Subcutaneous adipose tissue (tissue), 4 donors: ENCODE data around the gene IZUMO3. TPM values are rescaled to one million over a fixed set of nuclear protein-coding genes. Genes with fewer than 3 reads are reported as not detected.

ENCODE experiments used
- total RNA-seq, 4 donors: library from RNA; depleted of rRNA; stranded (reverse); fragments of >200 nt; gene quantifications; one replicate each; pipeline ENCODE4 v1.1.0, GENCODE V29; 2016
- TF ChIP-seq, protein P1 (sequence below): fragments of 450-650 bp; IDR thresholded peaks from one replicate; pipeline ENCODE4 v1.5.1; 2016; ENCODE audit warnings: low read depth, mild to moderate bottlenecking, control low read depth, antibody characterized with exemption, moderate library complexity

Gene IZUMO3
- total RNA-seq, 4 donors from 2014 or later = not detected

DNA sequence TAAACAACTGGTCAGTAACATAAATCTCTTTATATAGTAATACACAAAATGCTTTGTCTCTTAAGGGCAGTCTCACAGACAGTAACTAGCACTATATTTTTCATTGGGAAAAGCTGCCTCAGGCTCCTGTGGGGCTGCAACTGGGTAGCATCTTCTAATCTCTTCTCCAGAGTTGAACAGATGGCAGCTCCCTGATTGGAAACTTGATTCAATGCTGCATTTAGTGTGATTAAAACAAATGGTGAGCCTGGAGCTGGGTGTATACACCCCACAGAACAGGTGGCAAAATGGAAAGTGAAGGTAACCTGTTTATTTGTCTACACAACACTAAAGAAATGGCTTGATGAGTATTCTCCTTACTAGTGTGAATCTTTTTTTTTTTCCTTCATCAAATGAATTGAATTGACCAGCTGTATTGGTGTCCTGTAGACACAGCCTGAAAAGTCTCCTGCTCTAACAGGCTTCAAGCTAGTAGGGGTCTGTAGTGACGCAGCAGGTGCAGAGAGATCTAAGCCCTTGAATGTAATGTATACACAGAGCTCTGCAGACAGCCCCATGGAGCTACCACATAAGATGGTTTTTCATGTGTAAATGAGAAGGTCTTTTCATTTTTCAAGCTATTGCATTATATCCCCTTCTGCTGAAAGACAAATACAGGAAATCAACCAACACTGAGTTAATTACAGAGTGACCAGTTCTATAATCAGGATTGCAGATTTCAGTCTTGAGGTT lies 43.3 kb downstream of the IZUMO3 start:
- TF ChIP-seq, protein P1, sequence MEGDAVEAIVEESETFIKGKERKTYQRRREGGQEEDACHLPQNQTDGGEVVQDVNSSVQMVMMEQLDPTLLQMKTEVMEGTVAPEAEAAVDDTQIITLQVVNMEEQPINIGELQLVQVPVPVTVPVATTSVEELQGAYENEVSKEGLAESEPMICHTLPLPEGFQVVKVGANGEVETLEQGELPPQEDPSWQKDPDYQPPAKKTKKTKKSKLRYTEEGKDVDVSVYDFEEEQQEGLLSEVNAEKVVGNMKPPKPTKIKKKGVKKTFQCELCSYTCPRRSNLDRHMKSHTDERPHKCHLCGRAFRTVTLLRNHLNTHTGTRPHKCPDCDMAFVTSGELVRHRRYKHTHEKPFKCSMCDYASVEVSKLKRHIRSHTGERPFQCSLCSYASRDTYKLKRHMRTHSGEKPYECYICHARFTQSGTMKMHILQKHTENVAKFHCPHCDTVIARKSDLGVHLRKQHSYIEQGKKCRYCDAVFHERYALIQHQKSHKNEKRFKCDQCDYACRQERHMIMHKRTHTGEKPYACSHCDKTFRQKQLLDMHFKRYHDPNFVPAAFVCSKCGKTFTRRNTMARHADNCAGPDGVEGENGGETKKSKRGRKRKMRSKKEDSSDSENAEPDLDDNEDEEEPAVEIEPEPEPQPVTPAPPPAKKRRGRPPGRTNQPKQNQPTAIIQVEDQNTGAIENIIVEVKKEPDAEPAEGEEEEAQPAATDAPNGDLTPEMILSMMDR = no peak

DNA sequence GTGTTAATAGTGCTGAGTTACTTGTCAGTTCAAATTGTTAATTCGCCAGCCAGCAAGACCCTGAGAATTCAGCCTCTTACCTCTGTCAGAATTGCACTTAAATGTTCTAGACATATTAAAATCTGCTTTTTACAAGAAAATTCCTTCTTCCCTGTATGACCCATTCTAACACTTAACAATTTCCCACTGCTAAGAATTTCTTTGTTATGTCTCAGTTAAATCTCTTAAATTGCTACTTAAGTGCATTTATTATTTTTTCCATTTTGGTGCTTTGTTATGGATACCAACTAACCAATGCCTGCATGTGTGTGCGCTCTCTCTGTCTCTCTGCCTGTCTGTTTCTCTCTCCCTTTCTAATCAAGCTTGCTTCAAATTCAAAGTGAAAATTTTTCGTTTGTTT lies 44.9 kb downstream of the IZUMO3 start:
- TF ChIP-seq, protein P1 = no peak

DNA sequence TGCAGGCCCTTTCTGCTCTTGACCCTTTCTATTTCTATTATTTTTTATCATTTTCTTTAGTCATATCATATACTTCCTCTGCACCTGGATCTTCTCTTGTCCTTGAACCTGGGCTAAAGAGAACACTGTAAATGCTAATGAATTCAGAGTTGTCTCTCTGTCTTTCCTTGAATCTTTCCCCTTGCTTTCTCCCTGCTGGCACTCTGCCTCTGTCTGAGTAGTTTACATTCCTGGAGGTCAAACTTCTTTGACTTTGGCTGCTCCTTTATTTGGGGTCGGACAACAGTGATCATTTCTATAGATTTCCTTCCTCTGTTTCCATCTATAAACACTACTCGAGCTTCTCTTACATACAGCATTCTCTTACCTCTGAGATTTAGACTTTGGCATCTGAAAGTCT lies 47.1 kb downstream of the IZUMO3 start:
- TF ChIP-seq, protein P1 = no peak

DNA sequence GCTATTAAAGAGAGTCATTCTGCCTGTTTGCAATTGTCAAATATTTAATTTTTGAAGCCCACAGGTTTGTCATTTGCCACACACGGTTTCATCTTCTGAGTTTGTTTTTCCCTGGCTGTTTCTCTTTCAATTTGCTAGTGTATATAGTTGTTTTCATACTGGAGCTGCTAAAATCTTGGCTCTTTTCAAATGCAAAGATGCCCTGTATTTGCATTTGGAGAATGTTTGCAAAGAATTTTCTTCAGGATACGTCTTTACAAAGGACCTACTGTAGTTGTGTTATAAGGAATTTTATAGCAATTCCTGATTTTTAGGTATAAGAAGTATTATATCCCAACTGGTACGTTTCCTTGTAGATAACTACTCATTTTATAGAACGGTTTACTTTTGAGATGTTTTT lies 48.0 kb downstream of the IZUMO3 start:
- TF ChIP-seq, protein P1 = no peak
